Measurements from ENCODE around the gene TARBP1. TPM values are rescaled to one million over a fixed set of nuclear protein-coding genes. Genes with fewer than 3 reads are reported as not detected.

The TARBP1 gene
- total RNA-seq, 6 donors from 2014 or later: 17.6 to 51.2 (median 25.8) TPM

GRCh38 chr1:234372011-234372757 lies 106.8 kb downstream of the TARBP1 start:
- peak overlapping the region in 3 of 4 donors; percentile 66 to 90 (median 82) for H3K4me3 ChIP-seq
- ATAC-seq (ENCODE audit: low FRiP score in 2 of 2) (no peak), DNase-seq (no peak)
- H3K27ac ChIP-seq: peak overlapping the region in 1 of 4 donors; percentile 97
- H3K36me3 ChIP-seq: peaks cover 0 to 14% (median 8%) of the 10 kb centered on the region in 4 donors
- TF ChIP-seq EP300 (IDR thresholded peaks at IDR 0.05) (no peak), POLR2A (IDR thresholded peaks at IDR 0.05) (no peak), CTCF (IDR thresholded peaks at IDR 0.05) (no peak), POLR2AphosphoS5 (IDR thresholded peaks at IDR 0.05) (no peak)
- H3K9me3 ChIP-seq: no peaks in the 10 kb centered on the region
- WGBS, 2 donors: 53 to 61% methylated on average over 9 of the region's 9 CpGs
- peaks cover 14 to 29% (median 17%) of the 10 kb centered on the region in 4 donors for H3K4me1 ChIP-seq
- H3K27me3 ChIP-seq: no peaks in the 10 kb centered on the region

- TF ChIP-seq CTCF (IDR thresholded peaks at IDR 0.05): no peak
- no peak for ATAC-seq (ENCODE audit: low FRiP score in 2 of 2)
These were observed 107.6 kb downstream of the TARBP1 start for GRCh38 chr1:234371414-234371813.

GRCh38 chr1:234369784-234370183 lies 109.2 kb downstream of the TARBP1 start:
- DNase-seq (no peak), ATAC-seq (ENCODE audit: low FRiP score in 2 of 2) (no peak)
- TF ChIP-seq POLR2AphosphoS5 (IDR thresholded peaks at IDR 0.05): no peak
- no peak for TF ChIP-seq EP300 (IDR thresholded peaks at IDR 0.05)
- no peak for TF ChIP-seq CTCF (IDR thresholded peaks at IDR 0.05)
- no peak for TF ChIP-seq POLR2A (IDR thresholded peaks at IDR 0.05)
- Histone ChIP-seq H3K36me3 (no peaks in the 10 kb centered on the region), H3K4me3 (no peak overlapping the region), H3K27ac (no peak overlapping the region), H3K4me1 (peaks cover 12 to 18% (median 14%) of the 10 kb centered on the region in 4 donors), H3K9me3 (no peaks in the 10 kb centered on the region), H3K27me3 (no peaks in the 10 kb centered on the region)
- 78 to 84% methylated on average over 1 of the region's 1 CpG for WGBS, 2 donors

More at GRCh38 chr1:234371414-234371813, 107.6 kb downstream of the TARBP1 start:
- Histone ChIP-seq H3K36me3 (peaks cover 0 to 9% (median 4%) of the 10 kb centered on the region in 4 donors), H3K9me3 (no peaks in the 10 kb centered on the region), H3K4me3 (no peak overlapping the region), H3K27me3 (no peaks in the 10 kb centered on the region), H3K4me1 (peaks cover 14 to 29% (median 17%) of the 10 kb centered on the region in 4 donors), H3K27ac (no peak overlapping the region)
- DNase-seq: no peak
- 52 to 59% methylated on average over 2 of the region's 2 CpGs for WGBS, 2 donors

- DNase-seq (no peak), ATAC-seq (ENCODE audit: low FRiP score in 2 of 2) (no peak)
- no peak overlapping the region for H3K27ac ChIP-seq
- TF ChIP-seq CTCF (IDR thresholded peaks at IDR 0.05): no peak
- TF ChIP-seq POLR2AphosphoS5 (IDR thresholded peaks at IDR 0.05): no peak
- TF ChIP-seq POLR2A (IDR thresholded peaks at IDR 0.05): no peak
- TF ChIP-seq EP300 (IDR thresholded peaks at IDR 0.05): no peak
- H3K4me1 ChIP-seq: peaks cover 5 to 10% (median 7%) of the 10 kb centered on the region in 4 donors
- H3K4me3 ChIP-seq: no peak overlapping the region
- no peaks in the 10 kb centered on the region for H3K27me3 ChIP-seq
- no peaks in the 10 kb centered on the region for H3K36me3 ChIP-seq
- 78 to 79% methylated on average over 3 of the region's 3 CpGs for WGBS, 2 donors
- H3K9me3 ChIP-seq: no peaks in the 10 kb centered on the region
These were observed 109.9 kb downstream of the TARBP1 start for GRCh38 chr1:234369033-234369430.
